Suppressor macrophage treated with lipopolysaccharide for 1 hour (primary cell): ENCODE data around the gene CALHM2.
"Not testable (repeated sequence)": the region's sequence is repeated elsewhere in the genome, so short reads cannot be mapped to it uniquely, and the experiment has no call there.

Experiments
- DNase-seq, 3 donors: peaks; one replicate each; pipeline ENCODE4 v3.0.0-alpha.2; 2020 to 2022

CALHM2 gene

GRCh38 chr10:103451831-103452505 lies at the start of gene CALHM2:
TSS of gene CALHM2 (minus strand) at chr10:103452370. CDS start at chr10:103449941, 2,429 bp downstream.
- DNase-seq, result peak; percentile 68 to 86 (median 69)

- no peak for DNase-seq
These were observed 49.0 kb upstream of the CALHM2 start for GRCh38 chr10:103501186-103501585.

DNA sequence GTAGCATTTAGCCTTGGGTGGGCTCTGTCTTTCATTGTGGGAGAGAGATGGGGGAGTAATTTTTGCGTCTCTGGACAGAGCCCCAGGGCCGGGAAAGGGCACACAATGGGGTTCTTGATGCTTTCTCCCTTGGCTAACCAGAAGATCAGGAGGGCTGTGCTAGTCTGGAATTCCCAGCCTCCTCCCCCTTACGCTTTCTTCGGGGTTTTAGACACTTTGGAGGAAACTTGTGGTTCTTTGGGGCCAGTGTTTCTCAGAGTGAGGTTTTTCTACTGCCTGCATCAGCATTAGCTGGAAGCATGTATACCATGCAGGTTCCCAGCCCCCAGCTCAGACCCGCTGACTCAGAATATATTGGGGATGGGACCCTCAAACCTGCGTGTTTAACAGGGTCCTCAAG lies 48.3 kb upstream of the CALHM2 start:
- peak in 1 of 3 donors; percentile 29 for DNase-seq

DNA sequence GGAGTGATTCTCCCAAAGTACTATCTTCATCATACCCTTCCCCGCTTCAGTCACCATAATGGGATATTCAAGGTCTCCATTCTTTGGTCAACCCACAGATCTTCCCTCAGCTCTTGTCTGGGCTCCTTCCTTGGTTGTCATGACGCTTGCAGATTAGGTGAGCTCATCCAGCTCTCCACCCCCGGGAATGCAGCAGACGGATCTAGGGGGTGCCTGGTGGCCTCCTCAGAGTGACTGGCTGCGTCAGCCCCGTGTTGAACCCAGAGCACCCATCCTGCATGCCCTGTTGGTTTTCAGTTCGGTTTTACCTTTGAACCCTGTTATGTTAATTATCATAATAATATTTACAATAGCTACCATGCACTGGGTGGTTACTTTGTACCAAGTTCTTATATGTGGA lies 47.7 kb upstream of the CALHM2 start:
- DNase-seq, result no peak

- DNase-seq, result no peak
These were observed 46.9 kb upstream of the CALHM2 start for GRCh38 chr10:103498936-103499638.

DNA sequence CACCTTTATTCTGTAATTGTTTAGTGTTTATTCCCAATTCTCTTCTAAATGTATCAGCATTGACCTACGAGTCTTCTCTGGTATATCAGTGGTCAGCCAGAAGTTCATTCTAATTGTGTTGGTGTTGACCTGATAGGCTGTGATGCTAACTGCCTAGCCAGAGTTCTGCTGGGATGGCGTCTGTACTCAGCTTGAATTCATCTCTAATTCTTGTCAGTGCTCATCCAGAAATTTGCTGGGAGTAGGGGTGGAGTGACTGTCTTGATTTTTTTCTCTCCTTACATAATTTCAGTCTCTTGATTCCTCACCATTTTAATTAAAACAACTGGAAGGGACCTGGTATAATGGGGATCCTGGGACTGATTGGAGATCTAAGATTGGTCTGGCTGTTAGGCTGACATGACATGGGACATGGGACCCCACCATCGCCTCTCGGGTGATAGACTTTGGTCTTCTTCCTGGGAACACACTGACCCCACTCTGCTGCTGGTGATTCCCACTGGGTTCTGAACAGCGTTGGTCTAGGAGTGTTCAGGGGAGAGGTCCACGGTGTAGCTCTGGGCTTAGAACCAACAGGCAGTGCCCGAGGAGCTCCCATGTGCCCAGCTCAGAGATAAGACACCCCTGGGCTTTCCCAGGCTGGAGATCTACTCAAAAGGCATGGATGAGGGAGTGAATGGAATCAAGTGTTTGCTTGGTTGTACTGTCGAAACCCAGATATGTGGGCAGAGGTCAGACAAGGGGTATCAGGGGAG lies 45.2 kb upstream of the CALHM2 start:
- no peak for DNase-seq

DNA sequence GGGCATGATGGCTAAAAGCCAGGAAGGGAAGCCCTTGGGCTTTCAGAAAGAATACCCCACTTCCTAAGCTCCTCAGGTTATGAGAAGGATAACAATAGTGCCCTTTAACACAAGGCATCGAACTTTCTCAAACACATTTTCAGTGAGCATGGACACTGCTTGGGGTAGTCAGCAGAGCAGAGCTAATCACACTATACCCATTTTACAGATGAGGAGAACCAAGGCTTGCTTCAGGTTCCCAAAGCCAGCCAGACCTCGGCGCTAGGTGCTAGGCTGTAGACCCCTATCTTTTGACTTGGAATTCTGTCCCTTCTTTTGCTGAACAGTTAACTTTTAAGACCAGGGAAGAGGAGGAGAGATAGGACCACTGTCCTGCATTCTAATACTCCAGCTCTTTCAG lies 43.2 kb upstream of the CALHM2 start:
- DNase-seq, result no peak

DNA sequence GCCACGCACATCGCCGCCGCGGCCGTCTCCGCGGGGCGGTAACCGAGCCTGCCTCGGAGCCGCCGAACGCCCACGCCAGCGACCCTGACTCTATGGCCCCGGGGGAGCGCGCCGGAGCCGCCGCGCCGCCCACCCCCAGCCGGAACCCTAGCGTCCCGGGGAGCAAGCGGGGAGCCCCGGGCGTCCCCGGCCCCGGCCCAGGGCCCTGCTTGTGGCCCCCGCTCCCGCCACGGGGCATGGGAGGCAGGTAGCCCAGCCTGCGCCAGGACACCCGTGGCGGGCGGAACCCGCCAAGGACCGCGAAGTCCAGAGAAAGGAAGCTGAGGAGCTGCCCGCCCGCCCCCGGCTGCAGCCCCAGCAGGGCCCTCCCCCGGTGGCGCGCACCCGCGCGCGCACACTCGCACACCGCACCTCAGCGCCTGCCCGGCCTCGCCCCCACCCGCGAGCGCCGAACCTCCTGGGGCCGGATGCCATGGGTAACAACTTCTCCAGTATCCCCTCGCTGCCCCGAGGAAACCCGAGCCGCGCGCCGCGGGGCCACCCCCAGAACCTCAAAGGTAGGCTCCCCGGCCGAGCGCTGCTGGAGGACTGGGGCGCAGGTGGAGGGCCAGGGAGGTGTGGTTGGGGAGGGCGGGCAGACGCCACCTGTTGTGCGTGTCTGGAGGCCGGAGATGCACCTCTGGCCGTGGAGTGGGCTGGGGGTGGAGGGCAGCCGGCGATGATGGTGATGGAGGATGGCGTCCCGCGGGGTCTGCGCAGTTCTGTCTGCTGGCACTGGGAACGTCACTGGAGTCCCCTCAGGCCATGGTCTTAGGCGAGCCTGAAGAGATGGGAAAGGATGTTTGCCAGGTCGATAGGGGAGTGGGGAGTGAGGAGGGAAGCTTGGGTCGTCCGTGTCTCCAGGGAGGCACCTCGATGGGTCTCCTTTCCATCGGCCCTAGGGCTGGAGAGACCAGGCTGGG lies 42.0 kb upstream of the CALHM2 start:
- peak; percentile 27 to 62 (median 46) for DNase-seq

GRCh38 chr10:103493362-103493915 lies 41.3 kb upstream of the CALHM2 start, which contains the start of gene NEURL1:
TSS of gene NEURL1 (plus strand) at chr10:103493705. CDS start at chr10:103494388, 683 bp downstream.
- peak; percentile 26 to 54 (median 35) for DNase-seq

DNA sequence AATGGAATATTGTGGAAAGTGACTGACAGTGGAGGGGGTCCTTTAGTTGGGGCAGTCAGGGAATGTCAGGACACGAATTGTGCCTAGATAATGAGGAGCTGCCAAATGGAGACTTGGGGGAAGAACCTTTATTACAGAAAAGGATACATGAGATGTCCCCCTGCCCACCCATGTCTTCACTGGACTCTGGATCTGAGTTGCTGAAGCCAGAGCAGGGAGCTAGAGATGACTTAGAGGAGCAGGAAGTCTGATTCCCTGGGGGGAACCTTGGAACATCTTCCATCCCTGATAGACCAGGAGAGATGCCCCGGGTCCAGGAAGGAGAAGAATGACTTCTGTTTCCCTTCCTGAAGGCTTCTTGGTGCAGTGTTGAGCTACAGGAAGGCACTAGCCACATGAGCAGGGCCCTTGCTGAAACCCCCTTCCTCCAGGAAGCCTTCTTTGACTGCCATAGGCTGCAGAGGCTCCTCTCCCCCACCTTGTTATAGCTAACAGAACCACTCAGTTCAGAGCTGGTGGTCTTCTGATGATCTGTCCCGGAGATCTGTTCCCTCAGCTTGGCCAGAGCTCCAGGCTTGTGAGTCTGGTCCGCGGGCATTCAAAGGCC lies 40.6 kb upstream of the CALHM2 start:
- DNase-seq, result no peak

DNA sequence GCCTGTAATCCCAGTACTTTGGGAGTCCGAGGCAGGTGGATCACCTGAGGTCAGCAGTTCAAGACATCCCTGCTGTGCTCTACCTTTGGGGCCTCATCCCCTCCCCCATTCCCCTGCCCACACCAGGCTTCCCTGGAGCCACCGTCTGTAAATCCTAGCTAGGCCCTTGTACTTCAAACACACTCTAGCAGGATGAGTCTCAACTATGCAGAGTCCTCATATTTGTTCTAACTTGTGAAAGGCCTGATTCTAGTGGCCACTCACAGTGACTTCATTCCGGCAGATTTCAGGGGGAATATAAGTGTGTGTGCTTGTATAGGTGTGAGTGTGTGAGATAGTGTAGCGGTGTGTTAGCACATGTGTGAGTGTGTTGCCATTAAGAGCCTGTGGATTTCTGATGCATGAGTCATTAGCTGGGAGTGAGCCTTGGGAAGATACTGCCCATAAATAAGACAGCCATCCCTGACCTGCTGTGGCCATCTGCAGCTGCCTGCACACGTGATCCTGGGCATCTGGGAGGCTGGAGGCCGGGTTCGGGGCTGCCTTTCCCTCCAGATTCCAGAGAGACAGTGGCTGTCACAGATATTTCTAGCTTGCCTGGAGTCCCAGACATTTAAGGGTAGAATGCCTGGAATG lies 39.7 kb upstream of the CALHM2 start:
- no peak for DNase-seq

DNA sequence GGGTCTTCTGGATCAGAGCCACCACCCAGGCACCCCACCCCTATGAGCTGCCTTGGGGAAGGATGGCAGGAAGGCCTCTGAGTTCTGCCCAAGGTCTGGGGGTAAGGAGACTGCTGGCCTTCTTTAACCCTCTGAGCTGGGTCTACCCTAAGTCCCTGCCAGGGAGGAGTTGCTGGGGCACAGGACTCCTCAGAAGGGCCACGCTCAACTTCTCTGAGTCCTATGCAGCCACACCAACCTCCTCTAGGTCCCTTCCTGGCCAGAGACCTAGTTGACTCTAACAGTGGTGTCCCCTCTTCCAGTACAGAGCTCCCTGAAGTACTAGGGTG lies 38.8 kb upstream of the CALHM2 start:
- no peak for DNase-seq

- no peak for DNase-seq
These were observed 35.2 kb upstream of the CALHM2 start for GRCh38 chr10:103487410-103487708.

- not testable (repeated sequence) for DNase-seq
These were observed 34.7 kb upstream of the CALHM2 start for GRCh38 chr10:103486635-103487409.

DNA sequence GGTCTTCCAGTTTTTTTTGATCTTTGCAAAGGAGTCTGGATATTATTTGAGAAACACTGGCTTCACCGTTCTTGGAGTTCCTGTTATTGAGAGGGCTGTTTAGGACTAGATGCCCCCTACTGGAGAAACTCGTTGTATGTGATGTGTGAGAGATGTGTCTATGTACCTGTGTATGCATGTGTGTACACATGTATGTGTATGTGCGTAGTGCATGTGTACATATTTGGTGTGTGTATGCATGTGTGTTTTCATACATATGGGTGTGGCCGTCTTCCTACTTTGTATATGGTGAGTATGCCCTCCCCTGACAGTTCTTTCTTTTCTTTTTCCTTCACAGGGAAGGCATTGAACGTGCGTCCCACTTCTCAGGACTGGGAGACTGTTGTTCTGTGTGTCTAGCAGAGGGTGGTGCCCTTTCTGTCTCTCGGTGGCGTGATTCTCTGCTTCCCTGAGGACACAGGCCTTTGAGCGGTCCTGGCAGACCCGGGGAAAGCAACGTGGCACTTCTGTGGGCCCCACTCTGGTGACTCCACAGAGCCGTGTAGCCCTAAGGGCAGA lies 29.9 kb upstream of the CALHM2 start:
- peak; percentile 83 to 89 (median 85) for DNase-seq

GRCh38 chr10:103480521-103480920 lies 28.4 kb upstream of the CALHM2 start:
- peak; percentile 32 to 49 (median 49) for DNase-seq

DNA sequence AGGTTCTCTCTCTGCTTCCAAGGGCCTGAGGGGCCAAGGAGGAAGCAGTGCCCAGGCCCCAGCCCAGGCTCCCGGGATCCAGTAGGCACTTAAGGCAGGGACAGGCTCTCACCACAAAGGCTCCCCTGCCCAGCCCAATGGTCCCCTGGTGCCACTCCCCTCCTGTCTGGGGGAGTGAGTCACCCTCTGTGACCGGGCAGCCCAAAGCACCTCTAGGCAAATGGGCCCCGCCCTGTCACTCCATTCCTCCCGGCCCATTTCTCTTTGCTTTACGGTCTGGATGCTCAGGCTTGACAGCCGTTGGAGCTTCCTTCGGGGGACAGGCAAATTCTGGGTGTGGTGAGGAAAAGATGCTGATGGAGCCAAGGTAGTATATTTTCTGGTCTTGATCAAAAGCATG lies 27.0 kb upstream of the CALHM2 start, which contains the start of gene CALHM3:
TSS of gene CALHM3 (minus strand) at position 106 of the 400 bp plus-strand sequence. CDS start 208 bp downstream, outside the sequence.
- no peak for DNase-seq

DNA sequence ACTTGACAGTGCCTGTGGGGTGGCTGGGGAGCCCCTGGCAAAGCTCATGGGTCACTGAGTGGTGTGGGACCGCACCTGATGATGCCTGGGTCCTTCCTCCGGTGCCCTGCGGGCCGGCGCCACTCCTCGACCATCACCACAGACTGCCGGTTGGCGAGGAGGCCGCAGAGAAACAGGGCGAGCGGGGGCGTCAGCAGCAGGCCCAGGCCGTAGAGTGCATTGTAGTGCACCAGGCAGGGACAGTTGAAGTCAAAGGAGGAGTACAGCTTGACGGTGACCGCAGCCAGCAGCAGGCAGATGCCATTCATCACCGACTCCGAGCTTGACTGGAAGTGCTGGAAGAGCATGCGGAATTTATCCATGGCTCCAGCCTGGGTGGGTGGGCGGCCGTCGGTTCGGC lies 26.5 kb upstream of the CALHM2 start:
- DNase-seq, result no peak

GRCh38 chr10:103476046-103476768 lies 24.0 kb upstream of the CALHM2 start:
- peak; percentile 38 to 65 (median 48) for DNase-seq
